GM21619 (cell line): ENCODE results near the gene EVA1C.
"Not testable (repeated sequence)": the region's sequence is repeated elsewhere in the genome, so short reads cannot be mapped to it uniquely, and the experiment has no call there.

Experiments used
- ATAC-seq: cut with Tn5 transposase; IDR thresholded peaks from one replicate; pipeline ENCODE4 v1.9.1; 2021; ENCODE audit not compliant: unreplicated experiment

Gene EVA1C

GRCh38 chr21:32558106-32558505 is 145.6 kb downstream of the EVA1C start:
- no peak for ATAC-seq

- ATAC-seq, result no peak
Measured at GRCh38 chr21:32559006-32559610, 146.6 kb downstream of the EVA1C start.

DNA sequence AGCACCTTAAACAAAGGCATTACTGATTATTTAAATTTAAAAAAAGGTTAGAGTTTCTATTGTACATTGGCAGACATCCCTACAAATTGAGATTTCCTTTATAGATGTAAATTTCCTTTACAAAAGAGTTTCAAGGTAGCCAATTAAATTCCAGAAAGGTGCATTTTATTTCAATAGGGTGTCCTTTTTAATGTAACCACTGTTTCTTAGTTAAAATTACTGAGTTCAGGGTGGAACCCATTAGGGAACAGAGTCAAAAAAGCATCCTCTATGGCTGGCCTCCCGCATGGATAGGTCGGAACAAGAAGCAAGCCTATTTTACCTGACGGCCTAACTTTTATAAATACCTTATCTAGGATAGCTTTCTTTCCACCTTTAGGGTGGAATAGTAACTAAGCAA is 148.4 kb downstream of the EVA1C start:
- ATAC-seq, result no peak

GRCh38 chr21:32561476-32561875 is 149.0 kb downstream of the EVA1C start:
- not testable (repeated sequence) for ATAC-seq

DNA sequence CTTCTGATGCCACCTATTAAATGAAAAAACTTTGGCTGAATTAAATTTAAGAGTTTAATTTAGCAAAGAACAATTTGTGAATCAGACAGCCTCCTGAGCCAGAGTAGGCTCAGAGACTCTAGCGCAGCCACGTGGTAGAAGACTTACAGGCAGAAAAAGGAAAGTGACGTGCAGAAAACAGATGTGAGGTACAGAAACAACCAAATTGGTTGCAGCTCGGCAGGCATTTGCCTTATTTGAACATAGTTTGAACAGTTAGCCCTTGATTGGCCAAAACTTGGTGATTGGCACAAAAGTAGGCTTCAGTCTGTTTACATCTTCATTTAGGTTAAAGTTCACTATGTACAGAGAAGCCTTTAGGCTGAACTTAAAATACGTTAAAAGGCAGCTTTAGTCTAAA is 149.9 kb downstream of the EVA1C start:
- ATAC-seq, result no peak

DNA sequence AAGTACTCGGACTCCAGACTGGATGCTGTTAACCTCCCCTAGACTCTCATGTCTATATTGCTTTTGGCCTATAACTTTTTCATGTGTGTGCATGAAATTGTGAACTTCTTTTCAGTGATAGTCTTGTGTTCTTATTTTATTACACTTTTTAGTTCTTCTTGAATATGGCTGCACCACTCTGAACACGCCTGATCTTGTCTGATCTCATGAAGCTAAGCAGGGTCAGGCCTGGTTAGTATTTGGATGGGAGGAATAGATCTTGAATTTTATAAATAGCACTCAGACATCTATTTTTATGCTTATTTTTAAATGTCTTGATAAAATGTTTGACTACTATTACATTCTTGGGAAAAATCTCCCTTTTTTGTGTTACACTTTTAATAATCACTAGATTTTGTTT is 150.4 kb downstream of the EVA1C start:
- no peak for ATAC-seq
